Activated naive CD4-positive, alpha-beta T cell (primary cell): ENCODE measurements around the gene PTPN6.
A peak's percentile ranks its signal among the peaks of the same experiment; 100 is the strongest.

Experiments
- DNase-seq, 4 experiments: peaks; one replicate each; lab custom pipeline; 2025; lab: John Stamatoyannopoulos, UW

Gene PTPN6

DNA sequence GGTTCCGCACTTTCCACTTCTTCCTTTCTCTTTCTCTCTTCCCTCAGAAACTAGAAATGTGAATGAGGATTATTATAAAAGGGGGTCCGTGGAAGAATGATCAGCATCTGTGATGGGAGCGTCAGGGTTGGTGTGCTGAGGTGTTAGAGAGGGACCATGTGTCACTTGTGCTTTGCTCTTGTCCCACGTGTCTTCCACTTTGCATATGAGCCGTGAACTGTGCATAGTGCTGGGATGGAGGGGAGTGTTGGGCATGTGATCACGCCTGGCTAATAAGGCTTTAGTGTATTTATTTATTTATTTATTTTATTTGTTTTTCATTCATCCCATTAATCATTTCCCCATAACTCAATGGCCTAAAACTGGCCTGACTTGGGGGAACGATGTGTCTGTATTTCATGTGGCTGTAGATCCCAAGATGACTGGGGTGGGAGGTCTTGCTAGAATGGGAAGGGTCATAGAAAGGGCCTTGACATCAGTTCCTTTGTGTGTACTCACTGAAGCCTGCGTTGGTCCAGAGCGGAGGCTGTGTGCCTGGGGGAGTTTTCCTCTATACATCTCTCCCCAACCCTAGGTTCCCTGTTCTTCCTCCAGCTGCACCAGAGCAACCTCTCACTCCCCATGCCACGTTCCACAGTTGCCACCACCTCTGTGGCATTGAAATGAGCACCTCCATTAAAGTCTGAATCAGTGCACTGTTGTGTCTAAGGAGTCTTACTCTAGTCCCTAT is 28.0 kb upstream of the PTPN6 start:
- DNase-seq = no peak

DNA sequence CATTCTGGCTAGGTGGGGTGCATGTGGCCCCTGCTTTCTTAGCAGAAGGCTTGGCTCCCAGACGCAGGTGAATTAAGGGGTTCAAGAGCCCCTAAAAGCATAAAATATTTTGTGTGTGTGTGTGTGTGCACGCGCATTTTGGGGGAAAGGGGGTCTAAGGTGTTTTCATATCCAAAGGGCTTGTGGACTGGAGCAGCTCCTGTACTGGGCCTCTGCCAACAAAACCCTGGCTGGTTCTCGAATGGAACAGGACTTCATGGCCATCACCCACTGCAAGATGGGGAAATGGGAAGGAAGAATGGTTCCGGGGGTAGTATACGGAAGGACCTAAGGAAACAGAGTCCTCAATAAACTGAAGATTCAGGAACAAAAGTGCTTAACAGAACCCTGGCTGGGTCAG is 27.3 kb upstream of the PTPN6 start:
- DNase-seq = no peak

DNA sequence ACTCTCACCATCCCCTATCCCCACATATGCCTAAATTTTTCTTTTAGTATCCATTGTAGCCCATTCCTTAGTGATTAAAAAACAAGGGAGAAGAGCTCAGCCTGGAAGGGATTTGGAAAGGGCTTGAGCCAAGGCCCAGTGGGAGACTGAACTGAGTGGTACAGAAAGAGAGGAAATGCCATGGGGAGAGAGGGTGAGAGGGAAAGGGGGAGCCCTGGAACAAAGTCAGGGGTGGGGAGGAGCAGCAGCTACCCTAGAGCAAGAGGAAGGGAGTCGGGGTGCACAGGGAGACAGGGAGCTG is 26.0 kb upstream of the PTPN6 start:
- no peak for DNase-seq

DNA sequence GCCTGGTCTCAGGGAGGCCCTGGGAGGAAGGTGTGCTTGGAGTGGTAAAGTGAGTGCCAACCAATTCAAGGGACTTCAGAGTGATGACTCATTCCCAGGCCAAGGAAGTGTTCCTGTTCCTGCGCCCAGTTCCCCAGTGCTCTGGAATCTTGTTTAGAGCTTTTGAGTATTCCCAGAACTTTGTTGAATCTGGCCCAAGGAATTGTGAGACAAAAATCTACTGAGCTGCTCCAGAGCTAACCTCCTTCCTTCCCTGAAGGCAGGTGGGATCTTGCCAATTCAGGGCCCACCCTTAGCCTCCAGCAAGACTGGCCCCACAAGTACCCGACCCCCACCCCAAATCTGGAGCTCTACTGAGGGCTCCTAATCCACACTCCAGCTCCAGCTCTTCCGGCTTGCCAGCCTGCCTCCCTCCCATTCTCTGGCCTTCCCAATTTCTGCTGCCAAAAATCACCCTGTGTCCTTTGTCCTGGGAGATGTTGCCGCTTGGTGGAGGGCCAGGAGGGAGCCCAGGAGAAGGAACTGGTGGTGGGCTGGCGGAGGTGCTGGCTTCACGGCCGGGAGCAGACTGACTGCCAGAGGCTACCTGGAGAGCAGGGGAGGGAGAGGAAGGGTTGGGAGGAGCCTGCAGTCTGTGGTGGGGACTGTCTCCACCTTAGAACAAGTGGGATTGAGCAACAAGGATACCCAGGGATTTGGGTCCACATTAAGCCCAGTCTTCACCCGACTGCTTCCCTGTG is 25.4 kb upstream of the PTPN6 start:
- no peak for DNase-seq

DNA sequence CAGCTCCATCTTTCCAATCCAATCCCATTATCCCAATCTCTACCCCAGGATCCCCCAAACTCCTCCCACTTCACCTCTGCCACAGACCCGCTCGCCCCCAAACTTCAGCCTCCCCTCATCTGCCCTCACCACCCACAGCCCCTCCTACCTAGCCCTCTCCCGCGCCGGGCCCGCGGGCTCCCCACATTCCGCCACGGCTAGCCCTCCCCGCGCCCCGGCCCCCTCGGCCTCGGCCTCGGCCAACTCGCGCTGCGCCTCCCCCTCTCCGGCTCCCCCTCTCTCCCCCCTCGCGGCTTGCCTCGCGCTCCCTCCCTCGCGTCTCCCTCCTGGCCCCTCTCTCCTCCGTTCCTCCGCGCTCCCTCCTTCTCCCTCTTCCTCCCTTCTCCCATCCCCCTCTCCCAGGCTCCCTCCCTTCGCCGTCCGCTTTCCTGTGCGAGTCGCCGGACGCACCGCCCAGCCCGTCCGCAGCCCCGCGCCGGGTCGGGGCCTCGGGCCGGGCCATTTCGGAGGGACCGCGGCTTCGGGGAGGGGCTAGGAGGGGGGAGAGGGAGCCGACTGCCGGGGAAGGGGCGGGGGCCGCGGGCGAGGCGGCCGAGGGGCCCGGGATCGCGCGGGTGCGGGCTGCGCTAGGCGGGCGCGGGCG is 23.7 kb upstream of the PTPN6 start, which contains the start of gene ATN1:
Gene ATN1 (plus strand): TSS at position 581 of the 643 bp plus-strand sequence. CDS start 6,043 bp downstream, outside the sequence.
- DNase-seq = peak in 2 of 4 experiments; percentile 22 to 46

DNA sequence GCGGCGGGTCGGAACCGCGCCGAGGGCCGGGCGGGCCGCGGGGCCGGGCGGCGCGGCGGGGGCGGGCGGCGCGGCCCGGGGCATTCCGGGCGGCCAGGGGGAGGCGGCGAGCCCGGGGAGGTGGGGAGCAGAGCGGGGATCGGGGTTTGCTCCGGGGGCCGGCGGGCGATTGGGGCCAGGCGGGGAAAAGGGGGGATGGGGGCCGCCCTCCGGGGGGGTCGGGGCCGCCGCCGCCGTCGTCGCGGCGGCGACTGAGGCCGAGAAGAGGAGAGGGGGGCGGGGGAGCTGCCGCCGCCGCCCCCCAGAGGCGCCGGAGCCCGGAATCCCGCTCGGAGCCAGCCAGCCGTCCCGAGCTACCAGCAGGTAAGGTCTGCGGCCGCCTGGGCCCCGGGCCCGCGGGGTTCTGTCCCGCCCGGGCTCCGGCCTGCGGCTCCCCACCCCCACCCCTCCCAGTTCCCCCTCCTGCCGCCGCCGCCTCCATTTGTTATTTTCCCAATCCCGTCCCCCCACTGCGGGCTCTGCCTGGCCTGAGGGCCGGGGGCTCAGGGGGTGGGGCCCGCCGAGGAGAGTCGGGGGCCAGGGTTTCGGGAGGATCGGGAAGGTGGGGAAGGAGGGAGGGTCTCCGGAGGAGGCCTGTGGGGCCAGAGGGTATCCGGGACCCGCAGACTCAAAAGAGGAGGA is 23.0 kb upstream of the PTPN6 start:
- no peak for DNase-seq

DNA sequence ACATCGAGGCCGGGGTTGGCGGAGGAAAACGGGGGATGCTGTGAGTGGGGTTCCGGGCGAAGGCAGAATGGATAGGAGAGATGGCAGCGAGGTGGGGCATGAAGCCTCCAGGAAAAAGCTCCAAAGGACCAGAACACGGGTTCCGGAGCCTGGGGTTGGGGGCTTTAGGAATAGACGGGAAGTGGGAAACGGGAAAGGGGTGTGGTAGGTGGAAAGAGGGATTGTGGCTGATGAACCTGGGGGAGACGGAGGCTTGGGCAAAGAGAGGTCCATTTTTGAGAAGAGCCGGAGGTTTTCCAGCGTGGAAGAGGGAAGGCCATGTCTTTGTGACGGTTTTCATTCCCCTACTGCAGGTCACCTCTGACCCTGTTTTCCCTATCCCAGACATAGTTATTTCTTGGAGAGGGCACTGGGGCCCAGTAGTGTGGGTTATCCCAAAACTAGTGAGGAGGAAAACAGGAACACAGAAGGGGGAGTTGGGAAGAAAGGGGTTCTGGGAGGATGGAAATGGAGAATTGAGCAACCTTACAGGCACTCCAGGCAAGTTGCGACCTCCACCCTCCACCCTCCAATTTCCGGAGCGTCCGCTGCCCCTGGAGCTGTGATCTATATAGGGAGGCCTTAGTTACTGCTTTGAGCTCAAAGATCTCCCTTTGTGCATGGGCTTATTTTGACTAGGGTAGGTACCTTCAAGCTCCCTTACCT is 22.3 kb upstream of the PTPN6 start:
- no peak for DNase-seq

DNA sequence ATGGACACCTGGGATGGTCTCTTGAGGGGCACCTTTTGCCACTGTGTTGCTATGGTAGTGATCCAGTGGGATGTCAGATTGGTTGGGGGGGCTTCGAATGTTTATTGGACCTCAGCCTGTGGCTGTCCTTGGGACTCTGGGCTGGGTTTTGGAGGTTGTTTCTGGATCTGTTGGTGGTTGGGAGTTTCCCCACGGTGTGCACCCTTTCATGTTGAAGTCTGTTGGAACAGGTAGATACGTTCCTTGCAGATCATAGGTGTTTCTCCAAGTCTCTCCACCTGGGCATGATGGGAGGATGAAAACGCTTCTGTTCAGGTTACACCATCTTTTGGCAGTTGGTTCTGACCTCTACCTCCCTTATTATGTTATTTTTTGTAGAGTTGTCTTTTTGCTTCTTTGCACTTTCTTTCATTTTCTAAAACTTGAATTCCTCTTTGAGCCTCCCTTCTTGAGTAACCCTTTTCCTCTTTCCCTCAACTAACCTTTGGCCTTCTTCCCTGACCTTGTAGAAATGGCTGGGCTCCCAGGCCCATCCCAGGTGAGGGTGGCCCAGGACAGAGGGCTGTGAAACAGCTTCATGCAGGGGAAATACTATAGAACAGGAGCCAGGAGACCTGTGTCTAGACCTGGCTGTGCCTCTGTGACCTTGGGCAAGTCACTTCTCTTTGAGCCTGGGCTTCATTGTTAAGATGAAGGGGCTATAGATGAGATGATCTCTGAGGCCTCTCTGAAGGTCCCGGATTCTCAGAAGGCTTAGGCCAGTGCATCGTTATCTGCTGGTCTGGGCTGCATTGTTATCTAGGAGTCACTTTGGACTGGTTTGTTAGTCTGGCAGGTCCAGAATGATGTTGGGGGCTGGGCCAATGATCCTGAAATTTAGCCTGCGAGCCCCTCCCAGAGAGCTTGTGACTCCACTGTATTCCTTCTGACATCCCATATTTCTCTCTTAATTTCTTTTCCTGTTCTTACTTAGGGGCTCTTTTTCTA is 21.4 kb upstream of the PTPN6 start:
- DNase-seq = no peak

DNA sequence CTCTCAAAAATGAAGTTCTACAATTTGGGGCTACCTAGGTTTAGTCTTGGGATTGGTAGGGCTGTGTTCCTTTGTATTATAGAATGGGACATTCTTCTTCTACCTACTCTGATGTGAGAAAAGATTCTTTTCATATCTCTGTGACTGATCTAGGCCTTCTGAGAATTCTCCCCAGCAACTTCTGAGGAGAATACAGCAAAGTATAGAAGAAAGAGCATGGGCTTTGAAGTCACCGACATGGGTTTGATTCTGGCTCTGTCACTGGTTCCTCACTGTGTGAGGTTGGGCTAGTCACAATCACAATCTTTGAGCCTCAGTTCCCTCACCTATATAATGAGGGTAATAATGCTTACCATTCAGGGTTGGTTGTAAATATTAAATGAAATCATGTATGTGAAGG is 18.4 kb upstream of the PTPN6 start:
- DNase-seq = no peak

DNA sequence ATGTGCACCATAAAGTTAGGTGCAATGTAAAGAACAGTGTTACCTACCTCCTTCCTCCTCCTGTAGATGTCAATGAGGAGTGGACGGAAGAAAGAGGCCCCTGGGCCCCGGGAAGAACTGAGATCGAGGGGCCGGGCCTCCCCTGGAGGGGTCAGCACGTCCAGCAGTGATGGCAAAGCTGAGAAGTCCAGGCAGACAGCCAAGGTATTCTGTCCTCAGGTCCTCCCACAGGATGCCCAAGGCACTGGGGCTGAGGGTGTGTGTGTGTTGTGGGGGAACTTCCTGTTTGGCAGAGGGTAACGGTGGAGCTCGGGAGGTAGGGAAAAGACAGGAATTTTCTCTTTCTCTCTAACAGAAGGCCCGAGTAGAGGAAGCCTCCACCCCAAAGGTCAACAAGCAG is 17.0 kb upstream of the PTPN6 start:
- no peak for DNase-seq

DNA sequence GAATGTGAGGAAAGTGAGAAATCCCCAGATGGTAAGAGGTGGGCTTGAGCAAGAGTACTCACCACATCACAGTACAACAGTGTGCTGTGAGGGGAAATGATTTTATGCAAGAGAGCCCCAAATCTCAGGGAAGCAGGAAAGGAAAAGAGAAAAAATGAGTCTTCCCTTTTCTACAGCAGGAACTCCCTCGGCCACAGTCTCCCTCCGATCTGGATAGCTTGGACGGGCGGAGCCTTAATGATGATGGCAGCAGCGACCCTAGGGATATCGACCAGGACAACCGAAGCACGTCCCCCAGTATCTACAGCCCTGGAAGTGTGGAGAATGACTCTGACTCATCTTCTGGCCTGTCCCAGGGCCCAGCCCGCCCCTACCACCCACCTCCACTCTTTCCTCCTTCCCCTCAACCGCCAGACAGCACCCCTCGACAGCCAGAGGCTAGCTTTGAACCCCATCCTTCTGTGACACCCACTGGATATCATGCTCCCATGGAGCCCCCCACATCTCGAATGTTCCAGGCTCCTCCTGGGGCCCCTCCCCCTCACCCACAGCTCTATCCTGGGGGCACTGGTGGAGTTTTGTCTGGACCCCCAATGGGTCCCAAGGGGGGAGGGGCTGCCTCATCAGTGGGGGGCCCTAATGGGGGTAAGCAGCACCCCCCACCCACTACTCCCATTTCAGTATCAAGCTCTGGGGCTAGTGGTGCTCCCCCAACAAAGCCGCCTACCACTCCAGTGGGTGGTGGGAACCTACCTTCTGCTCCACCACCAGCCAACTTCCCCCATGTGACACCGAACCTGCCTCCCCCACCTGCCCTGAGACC is 15.6 kb upstream of the PTPN6 start:
- DNase-seq = no peak

DNA sequence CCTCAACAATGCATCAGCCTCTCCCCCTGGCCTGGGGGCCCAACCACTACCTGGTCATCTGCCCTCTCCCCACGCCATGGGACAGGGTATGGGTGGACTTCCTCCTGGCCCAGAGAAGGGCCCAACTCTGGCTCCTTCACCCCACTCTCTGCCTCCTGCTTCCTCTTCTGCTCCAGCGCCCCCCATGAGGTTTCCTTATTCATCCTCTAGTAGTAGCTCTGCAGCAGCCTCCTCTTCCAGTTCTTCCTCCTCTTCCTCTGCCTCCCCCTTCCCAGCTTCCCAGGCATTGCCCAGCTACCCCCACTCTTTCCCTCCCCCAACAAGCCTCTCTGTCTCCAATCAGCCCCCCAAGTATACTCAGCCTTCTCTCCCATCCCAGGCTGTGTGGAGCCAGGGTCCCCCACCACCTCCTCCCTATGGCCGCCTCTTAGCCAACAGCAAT is 14.9 kb upstream of the PTPN6 start:
- no peak for DNase-seq

DNA sequence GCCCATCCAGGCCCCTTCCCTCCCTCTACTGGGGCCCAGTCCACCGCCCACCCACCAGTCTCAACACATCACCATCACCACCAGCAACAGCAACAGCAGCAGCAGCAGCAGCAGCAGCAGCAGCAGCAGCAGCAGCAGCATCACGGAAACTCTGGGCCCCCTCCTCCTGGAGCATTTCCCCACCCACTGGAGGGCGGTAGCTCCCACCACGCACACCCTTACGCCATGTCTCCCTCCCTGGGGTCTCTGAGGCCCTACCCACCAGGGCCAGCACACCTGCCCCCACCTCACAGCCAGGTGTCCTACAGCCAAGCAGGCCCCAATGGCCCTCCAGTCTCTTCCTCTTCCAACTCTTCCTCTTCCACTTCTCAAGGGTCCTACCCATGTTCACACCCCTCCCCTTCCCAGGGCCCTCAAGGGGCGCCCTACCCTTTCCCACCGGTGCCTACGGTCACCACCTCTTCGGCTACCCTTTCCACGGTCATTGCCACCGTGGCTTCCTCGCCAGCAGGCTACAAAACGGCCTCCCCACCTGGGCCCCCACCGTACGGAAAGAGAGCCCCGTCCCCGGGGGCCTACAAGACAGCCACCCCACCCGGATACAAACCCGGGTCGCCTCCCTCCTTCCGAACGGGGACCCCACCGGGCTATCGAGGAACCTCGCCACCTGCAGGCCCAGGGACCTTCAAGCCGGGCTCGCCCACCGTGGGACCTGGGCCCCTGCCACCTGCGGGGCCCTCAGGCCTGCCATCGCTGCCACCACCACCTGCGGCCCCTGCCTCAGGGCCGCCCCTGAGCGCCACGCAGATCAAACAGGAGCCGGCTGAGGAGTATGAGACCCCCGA is 14.3 kb upstream of the PTPN6 start:
- peak in 2 of 4 experiments; percentile 32 to 49 for DNase-seq

DNA sequence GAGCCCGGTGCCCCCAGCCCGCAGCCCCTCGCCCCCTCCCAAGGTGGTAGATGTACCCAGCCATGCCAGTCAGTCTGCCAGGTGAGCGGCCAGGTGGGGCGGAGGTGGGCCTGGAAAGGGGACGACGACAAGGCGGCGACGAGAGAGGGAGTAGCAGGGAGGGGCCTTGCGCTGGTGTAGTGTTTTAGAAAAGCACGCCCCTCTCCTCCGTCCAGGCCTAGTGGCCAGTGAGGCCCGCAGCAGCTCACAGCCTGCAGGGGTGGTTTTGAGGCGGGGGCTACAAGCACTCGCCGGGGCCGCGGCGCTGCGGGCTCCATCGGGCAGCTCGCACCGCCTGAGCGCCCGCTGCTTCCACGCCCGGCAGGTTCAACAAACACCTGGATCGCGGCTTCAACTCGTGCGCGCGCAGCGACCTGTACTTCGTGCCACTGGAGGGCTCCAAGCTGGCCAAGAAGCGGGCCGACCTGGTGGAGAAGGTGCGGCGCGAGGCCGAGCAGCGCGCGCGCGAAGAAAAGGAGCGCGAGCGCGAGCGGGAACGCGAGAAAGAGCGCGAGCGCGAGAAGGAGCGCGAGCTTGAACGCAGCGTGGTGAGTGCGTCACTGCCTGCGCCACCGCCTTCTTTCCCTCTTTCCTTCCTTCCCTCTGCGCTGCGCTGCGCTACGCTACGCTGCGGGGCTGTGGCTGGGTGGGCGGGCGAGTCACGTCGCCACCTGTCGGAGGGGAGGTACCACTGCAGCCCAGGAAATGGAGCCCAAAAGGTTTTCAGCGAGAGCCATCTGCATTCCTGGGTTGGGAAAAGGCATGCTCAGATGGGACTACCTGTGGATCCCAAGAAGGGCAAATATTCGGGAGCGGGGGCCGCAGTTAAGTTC is 13.4 kb upstream of the PTPN6 start:
- peak; percentile 80 to 88 (median 84) for DNase-seq

DNA sequence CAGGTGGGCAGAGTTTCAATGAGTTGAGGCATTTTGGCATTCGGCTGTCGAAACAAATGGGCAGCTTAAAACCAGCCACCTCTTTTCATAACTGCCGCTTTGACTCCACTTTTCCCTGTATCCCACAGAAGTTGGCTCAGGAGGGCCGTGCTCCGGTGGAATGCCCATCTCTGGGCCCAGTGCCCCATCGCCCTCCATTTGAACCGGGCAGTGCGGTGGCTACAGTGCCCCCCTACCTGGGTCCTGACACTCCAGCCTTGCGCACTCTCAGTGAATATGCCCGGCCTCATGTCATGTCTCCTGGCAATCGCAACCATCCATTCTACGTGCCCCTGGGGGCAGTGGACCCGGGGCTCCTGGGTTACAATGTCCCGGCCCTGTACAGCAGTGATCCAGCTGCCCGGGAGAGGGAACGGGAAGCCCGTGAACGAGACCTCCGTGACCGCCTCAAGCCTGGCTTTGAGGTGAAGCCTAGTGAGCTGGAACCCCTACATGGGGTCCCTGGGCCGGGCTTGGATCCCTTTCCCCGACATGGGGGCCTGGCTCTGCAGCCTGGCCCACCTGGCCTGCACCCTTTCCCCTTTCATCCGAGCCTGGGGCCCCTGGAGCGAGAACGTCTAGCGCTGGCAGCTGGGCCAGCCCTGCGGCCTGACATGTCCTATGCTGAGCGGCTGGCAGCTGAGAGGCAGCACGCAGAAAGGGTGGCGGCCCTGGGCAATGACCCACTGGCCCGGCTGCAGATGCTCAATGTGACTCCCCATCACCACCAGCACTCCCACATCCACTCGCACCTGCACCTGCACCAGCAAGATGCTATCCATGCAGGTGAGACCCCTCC is 12.6 kb upstream of the PTPN6 start:
- DNase-seq = no peak

DNA sequence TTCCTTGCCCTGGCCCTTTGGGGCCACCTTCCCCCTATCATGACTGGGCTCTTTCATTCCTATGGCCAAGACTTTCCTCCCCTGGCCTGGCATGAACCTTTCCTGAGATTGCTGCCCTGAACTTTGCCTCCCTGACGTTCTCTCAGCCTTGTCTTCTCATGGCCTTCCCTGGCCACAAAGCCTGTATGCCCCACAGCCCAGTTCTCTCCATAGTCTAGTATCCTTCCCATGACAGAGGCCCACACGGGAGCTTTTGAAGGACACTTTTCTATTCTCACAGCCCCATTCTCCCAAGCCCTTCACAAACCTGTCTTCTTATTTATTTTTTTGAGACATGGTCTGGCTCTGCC is 12.0 kb upstream of the PTPN6 start:
- DNase-seq = no peak

DNA sequence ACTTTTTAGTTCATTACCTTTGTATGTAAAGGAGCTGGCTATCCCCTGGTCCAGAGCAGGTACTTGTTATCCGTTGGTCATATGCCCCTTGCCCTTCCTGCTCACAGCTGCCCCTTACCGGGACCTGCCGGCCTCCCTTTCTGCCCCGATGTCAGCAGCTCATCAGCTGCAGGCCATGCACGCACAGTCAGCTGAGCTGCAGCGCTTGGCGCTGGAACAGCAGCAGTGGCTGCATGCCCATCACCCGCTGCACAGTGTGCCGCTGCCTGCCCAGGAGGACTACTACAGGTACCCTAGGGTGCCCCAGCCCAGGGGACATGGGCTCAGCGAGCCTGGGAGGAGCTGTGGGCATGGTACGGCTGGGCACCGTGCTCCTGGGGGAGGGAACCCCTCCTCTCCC is 9.9 kb upstream of the PTPN6 start:
- DNase-seq = no peak
